M059J (cell line): ENCODE data around the gene ERGIC1. TPM values are rescaled to one million over a fixed set of nuclear protein-coding genes. Genes with fewer than 3 reads are reported as not detected.
A peak's percentile ranks its signal among the peaks of the same experiment; 100 is the strongest.

Source experiments
- DNase-seq: peaks from one replicate; pipeline ENCODE4 v3.0.0-alpha.2; 2012; ENCODE audit warnings: low read depth
- total RNA-seq: library from RNA; depleted of rRNA; stranded (reverse); fragments of >200 nt; shearing (Covaris generic); gene quantifications from 2 replicates; pipeline ENCODE4 v1.2.3, GENCODE V29; 2014

ERGIC1 gene
- total RNA-seq, 1 experiment from 2014 or later, result 153 TPM

GRCh38 chr5:172864747-172865146 is 30.7 kb downstream of the ERGIC1 start:
- no peak for DNase-seq

GRCh38 chr5:172866378-172866777 is 32.3 kb downstream of the ERGIC1 start:
- DNase-seq, result no peak

- DNase-seq, result no peak
Measured at GRCh38 chr5:172866802-172867748, 33.0 kb downstream of the ERGIC1 start.

- DNase-seq, result no peak
Measured at GRCh38 chr5:172867761-172868435, 33.8 kb downstream of the ERGIC1 start.

- peak; percentile 92 for DNase-seq
Measured at GRCh38 chr5:172868436-172868923, 34.4 kb downstream of the ERGIC1 start.

GRCh38 chr5:172868924-172869591 is 35.0 kb downstream of the ERGIC1 start:
- peak; percentile 95 for DNase-seq

GRCh38 chr5:172869691-172870090 is 35.6 kb downstream of the ERGIC1 start:
- DNase-seq, result peak; percentile 53

- DNase-seq, result peak; percentile 92
Measured at GRCh38 chr5:172870291-172870714, 36.3 kb downstream of the ERGIC1 start.

- no peak for DNase-seq
Measured at GRCh38 chr5:172870715-172871461, 36.8 kb downstream of the ERGIC1 start.

- DNase-seq, result no peak
Measured at GRCh38 chr5:172871536-172871935, 37.5 kb downstream of the ERGIC1 start.

- DNase-seq, result peak; percentile 32
Measured at GRCh38 chr5:172871982-172872381, 37.9 kb downstream of the ERGIC1 start.

GRCh38 chr5:172872997-172873491 is 39.0 kb downstream of the ERGIC1 start:
- DNase-seq, result peak; percentile 60

GRCh38 chr5:172873513-172873912 is 39.5 kb downstream of the ERGIC1 start:
- no peak for DNase-seq

- DNase-seq, result no peak
Measured at GRCh38 chr5:172874647-172875504, 40.8 kb downstream of the ERGIC1 start.

GRCh38 chr5:172875505-172876279 is 41.6 kb downstream of the ERGIC1 start:
- peak; percentile 77 for DNase-seq

- no peak for DNase-seq
Measured at GRCh38 chr5:172876578-172876977, 42.5 kb downstream of the ERGIC1 start.

- peak; percentile 53 for DNase-seq
Measured at GRCh38 chr5:172877466-172878260, 43.6 kb downstream of the ERGIC1 start.

- DNase-seq, result no peak
Measured at GRCh38 chr5:172878585-172878932, 44.5 kb downstream of the ERGIC1 start.
